ENCODE measurements around the gene SCML2. TPM values are rescaled to one million over a fixed set of nuclear protein-coding genes. Genes with fewer than 3 reads are reported as not detected.

The SCML2 gene
- total and polyA plus RNA-seq, 4 donors: 0.64 to 6.0 (median 0.84) TPM

GRCh38 chrX:18291006-18291545 is 63.4 kb downstream of the SCML2 start:
- 51 to 77% methylated on average over 7 of the region's 7 CpGs for WGBS, 2 donors

DNA sequence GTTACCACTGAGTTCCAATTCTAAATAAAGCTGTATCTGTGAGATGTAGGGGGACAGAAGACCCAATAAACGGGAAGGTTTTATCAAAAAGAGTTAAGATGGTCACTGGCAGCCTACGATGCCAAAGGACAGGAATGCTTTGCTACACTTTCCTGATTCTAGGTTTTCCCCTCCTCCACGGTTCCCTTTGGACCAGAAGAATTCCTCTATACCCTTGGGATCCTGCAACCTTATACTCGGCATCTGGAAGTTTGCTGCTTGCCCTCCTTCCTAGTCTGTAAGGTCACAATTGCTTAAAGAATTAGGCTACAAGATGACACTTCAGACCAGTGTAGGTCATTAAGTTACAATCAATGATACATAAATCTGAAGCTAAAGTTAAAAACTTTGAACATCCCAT is 64.3 kb downstream of the SCML2 start:
- peak in 2 of 3 donors; percentile 2 for DNase-seq
- Histone ChIP-seq H3K27me3 (ENCODE audit: control insufficient read depth in 3 of 3, insufficient read depth in 3 of 3, low read length in 2 of 3) (peaks cover 0 to 9% (median 3%) of the 10 kb centered on the region in 3 donors), H3K4me3 (no peak overlapping the region), H3K9ac (ENCODE audit: insufficient read depth in 1 of 2, low read length in 2 of 2) (no peak overlapping the region), H3K9me3 (ENCODE audit: control insufficient read depth in 4 of 4, insufficient read depth in 3 of 4, low read length in 3 of 4) (peaks cover 0 to 4% (median 2%) of the 10 kb centered on the region in 4 donors), H3K27ac (ENCODE audit: low read depth in 1 of 2, low read length in 1 of 2) (no peak overlapping the region), H3K36me3 (ENCODE audit: control insufficient read depth in 4 of 4, insufficient read depth in 4 of 4, low read length in 4 of 4) (no peaks in the 10 kb centered on the region), H3K4me1 (ENCODE audit: control insufficient read depth in 5 of 5, insufficient read depth in 5 of 5, low read length in 5 of 5) (no peaks in the 10 kb centered on the region)
- TF ChIP-seq, protein P1, sequence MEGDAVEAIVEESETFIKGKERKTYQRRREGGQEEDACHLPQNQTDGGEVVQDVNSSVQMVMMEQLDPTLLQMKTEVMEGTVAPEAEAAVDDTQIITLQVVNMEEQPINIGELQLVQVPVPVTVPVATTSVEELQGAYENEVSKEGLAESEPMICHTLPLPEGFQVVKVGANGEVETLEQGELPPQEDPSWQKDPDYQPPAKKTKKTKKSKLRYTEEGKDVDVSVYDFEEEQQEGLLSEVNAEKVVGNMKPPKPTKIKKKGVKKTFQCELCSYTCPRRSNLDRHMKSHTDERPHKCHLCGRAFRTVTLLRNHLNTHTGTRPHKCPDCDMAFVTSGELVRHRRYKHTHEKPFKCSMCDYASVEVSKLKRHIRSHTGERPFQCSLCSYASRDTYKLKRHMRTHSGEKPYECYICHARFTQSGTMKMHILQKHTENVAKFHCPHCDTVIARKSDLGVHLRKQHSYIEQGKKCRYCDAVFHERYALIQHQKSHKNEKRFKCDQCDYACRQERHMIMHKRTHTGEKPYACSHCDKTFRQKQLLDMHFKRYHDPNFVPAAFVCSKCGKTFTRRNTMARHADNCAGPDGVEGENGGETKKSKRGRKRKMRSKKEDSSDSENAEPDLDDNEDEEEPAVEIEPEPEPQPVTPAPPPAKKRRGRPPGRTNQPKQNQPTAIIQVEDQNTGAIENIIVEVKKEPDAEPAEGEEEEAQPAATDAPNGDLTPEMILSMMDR (IDR thresholded peaks at IDR 0.05; ENCODE audit: control extremely low read depth, extremely low read depth): no peak
- 48 to 84% methylated on average over 4 of the region's 4 CpGs for WGBS, 2 donors
- no peak for ATAC-seq (ENCODE audit: insufficient read depth, low FRiP score)

More at GRCh38 chrX:18291006-18291545, 63.4 kb downstream of the SCML2 start:
- no peak overlapping the region for H3K9ac ChIP-seq (ENCODE audit: insufficient read depth in 1 of 2, low read length in 2 of 2)
- ATAC-seq (ENCODE audit: insufficient read depth, low FRiP score) (no peak), DNase-seq (peak; percentile 45 to 84 (median 73))
- no peak overlapping the region for H3K27ac ChIP-seq (ENCODE audit: low read depth in 1 of 2, low read length in 1 of 2)
- TF ChIP-seq, protein P1 (IDR thresholded peaks at IDR 0.05; ENCODE audit: control extremely low read depth, extremely low read depth): no peak
- H3K9me3 ChIP-seq (ENCODE audit: control insufficient read depth in 4 of 4, insufficient read depth in 3 of 4, low read length in 3 of 4): peaks cover 0 to 7% (median 2%) of the 10 kb centered on the region in 4 donors
- no peaks in the 10 kb centered on the region for H3K36me3 ChIP-seq (ENCODE audit: control insufficient read depth in 4 of 4, insufficient read depth in 4 of 4, low read length in 4 of 4)
- no peak overlapping the region for H3K4me3 ChIP-seq
- no peaks in the 10 kb centered on the region for H3K4me1 ChIP-seq (ENCODE audit: control insufficient read depth in 5 of 5, insufficient read depth in 5 of 5, low read length in 5 of 5)
- peaks cover 0 to 9% (median 3%) of the 10 kb centered on the region in 3 donors for H3K27me3 ChIP-seq (ENCODE audit: control insufficient read depth in 3 of 3, insufficient read depth in 3 of 3, low read length in 2 of 3)

DNA sequence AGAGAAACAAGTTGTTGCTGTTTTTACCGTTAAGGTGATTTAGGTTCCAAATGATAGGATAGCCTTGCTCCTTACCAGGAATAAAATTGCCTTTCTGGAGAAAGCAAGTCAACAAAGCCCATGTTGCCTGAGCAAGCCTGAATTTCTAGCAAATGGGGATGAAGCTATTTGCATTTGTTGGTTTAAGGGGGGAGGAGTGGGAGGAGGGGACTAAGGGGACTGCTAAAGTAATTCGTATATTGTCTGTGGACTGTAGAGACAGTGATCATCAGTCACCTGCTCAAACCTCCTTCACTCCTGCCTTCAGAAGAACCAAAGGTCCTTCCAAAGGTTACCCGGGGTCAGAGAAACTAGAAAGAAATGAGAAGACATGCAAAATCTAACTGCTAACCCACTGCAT is 65.8 kb downstream of the SCML2 start:
- no peak overlapping the region for H3K27ac ChIP-seq (ENCODE audit: low read depth in 1 of 2, low read length in 1 of 2)
- DNase-seq: no peak
- H3K9me3 ChIP-seq (ENCODE audit: control insufficient read depth in 4 of 4, insufficient read depth in 3 of 4, low read length in 3 of 4): no peaks in the 10 kb centered on the region
- H3K9ac ChIP-seq (ENCODE audit: insufficient read depth in 1 of 2, low read length in 2 of 2): no peak overlapping the region
- H3K36me3 ChIP-seq (ENCODE audit: control insufficient read depth in 4 of 4, insufficient read depth in 4 of 4, low read length in 4 of 4): no peaks in the 10 kb centered on the region
- no peak for ATAC-seq (ENCODE audit: insufficient read depth, low FRiP score)
- no peak overlapping the region for H3K4me3 ChIP-seq
- H3K27me3 ChIP-seq (ENCODE audit: control insufficient read depth in 3 of 3, insufficient read depth in 3 of 3, low read length in 2 of 3): peaks cover 0 to 9% (median 3%) of the 10 kb centered on the region in 3 donors
- TF ChIP-seq, protein P1 (IDR thresholded peaks at IDR 0.05; ENCODE audit: control extremely low read depth, extremely low read depth): no peak
- WGBS, 2 donors: 59 to 90% methylated on average over 3 of the region's 3 CpGs
- H3K4me1 ChIP-seq (ENCODE audit: control insufficient read depth in 5 of 5, insufficient read depth in 5 of 5, low read length in 5 of 5): no peaks in the 10 kb centered on the region

All from lung (tissue), 12 donors.